ENCODE measurements around the gene EBPL. TPM values are rescaled to one million over a fixed set of nuclear protein-coding genes. Genes with fewer than 3 reads are reported as not detected.
A peak's percentile ranks its signal among the peaks of the same experiment; 100 is the strongest.

The EBPL gene
- total and polyA plus RNA-seq, 9 of the 15 experiments (the other 6 are each of a cell fraction or from before 2014, with no cell fraction given): 5.2 to 68.3 (median 43.0) TPM

- TF ChIP-seq ZBTB40 (IDR thresholded peaks at IDR 0.05) (no peak), ZBTB40 (CRISPR knock-in tag; IDR thresholded peaks at IDR 0.05) (no peak), ZNF780A (CRISPR knock-in tag; IDR thresholded peaks at IDR 0.05) (no peak), SRSF7 (optimal IDR thresholded peaks at IDR 0.05; ENCODE audit: low read depth, low read length) (no peak), CEBPB (tag; IDR thresholded peaks at IDR 0.05) (peak; percentile 78), U2AF1 (optimal IDR thresholded peaks at IDR 0.05; ENCODE audit: low read depth, low read length) (no peak), NRF1 (conservative IDR thresholded peaks at IDR 0.05 in 1 of 2, IDR thresholded peaks at IDR 0.05 in 1 of 2) (peak; percentile 70 to 75; a peak in 3 of 4 replicates)
Observed at GRCh38 chr13:49690995-49691784, at the start of gene EBPL (continued).
